ENCODE data around the gene THOC2. TPM values are rescaled to one million over a fixed set of nuclear protein-coding genes. Genes with fewer than 3 reads are reported as not detected.

THOC2 gene
- total and polyA plus RNA-seq, 10 of the 15 experiments (the other 5 are each of a cell fraction or from before 2014, with no cell fraction given), result 64.8 to 136 (median 75.1) TPM

GRCh38 chrX:123625477-123625876, 107.4 kb downstream of the THOC2 start (continued):
- no peak for TF ChIP-seq BCL3 (IDR thresholded peaks at IDR 0.05; ENCODE audit: borderline replicate concordance, insufficient read depth, low read depth, low read length, poor library complexity, severe bottlenecking)
- TF ChIP-seq STAT1 (conservative IDR thresholded peaks at IDR 0.05), result no peak

- H3K9me3 ChIP-seq (replicated peaks; ENCODE audit: control insufficient read depth, insufficient read depth, low read length), result no peaks in the 10 kb centered on the region
- in situ Hi-C loops (cut with MboI) (no loop called here), intact Hi-C loops (cut with micrococcal nuclease; ENCODE audit: unreplicated experiment) (no loop called here)
- H3K9ac ChIP-seq (ENCODE audit: control insufficient read depth, insufficient read depth, low read length), result no peak overlapping the region
- CTCF ChIA-PET, result interaction anchor here (0.8 to 1.4 kb wide), 3 partner anchors 9 to 126 kb away, joined by 3 to 4 read pairs (median 4); no protein-coding TSS in a partner anchor
- 67% methylated on average over 1 of the region's 1 CpG for WGBS (ENCODE audit: insufficient coverage, insufficient replicate concordance, low lambda C conversion rate, missing lambda C conversion rate)
- SMC1A ChIA-PET (ENCODE audit: uncharacterized antibody, unreplicated experiment), result interaction anchor here (0.7 to 2.3 kb wide), 2 partner anchors 10 to 161 kb away, joined by 3 to 14 read pairs; no protein-coding TSS in a partner anchor
- DNase-seq (ENCODE audit: low read depth, low spot score) (no peak), FAIRE-seq (no peak), ATAC-seq (no peak)
- no peaks in the 10 kb centered on the region for H3K27me3 ChIP-seq (replicated peaks in 1 of 2; ENCODE audit: control insufficient read depth in 2 of 2, insufficient read depth in 2 of 2, low read length in 1 of 2)
- H3K79me2 ChIP-seq (ENCODE audit: control insufficient read depth, insufficient read depth, low read length), result no peaks in the 10 kb centered on the region
- H3K4me3 ChIP-seq, result no peak overlapping the region
- H2AFZ ChIP-seq (ENCODE audit: control insufficient read depth, low read depth, low read length), result no peak overlapping the region
- no peak overlapping the region for H3K27ac ChIP-seq (ENCODE audit: control insufficient read depth, insufficient read depth)
- no TSS peak for BruUV-seq (replicated peaks)
- H3K4me2 ChIP-seq (ENCODE audit: control insufficient read depth, insufficient read depth), result no peak overlapping the region
- no peaks in the 10 kb centered on the region; a peak in 1 of 4 replicates for H3K36me3 ChIP-seq (ENCODE audit: control insufficient read depth in 2 of 2, insufficient read depth in 2 of 2, low read length in 1 of 2)
- no peaks in the 10 kb centered on the region for H4K20me1 ChIP-seq (ENCODE audit: control insufficient read depth, insufficient read depth)
- POLR2A ChIA-PET, result no interaction called here
- H3K4me1 ChIP-seq (ENCODE audit: control insufficient read depth, insufficient read depth, low read length), result no peaks in the 10 kb centered on the region
- RAD21 ChIA-PET (ENCODE audit: unreplicated experiment), result no interaction called here
- no peak for TF ChIP-seq BCL11A (IDR thresholded peaks at IDR 0.05; ENCODE audit: low read depth, low read length)
- no peak for TF ChIP-seq SIX5 (IDR thresholded peaks at IDR 0.05; ENCODE audit: low read depth, low read length, severe bottlenecking)
- no peak for TF ChIP-seq HCFC1 (IDR thresholded peaks at IDR 0.05; ENCODE audit: low read length)
- no peak for TF ChIP-seq DPF2 (IDR thresholded peaks at IDR 0.05)
- no peak for TF ChIP-seq ZSCAN29 (IDR thresholded peaks at IDR 0.05)
- no peak for TF ChIP-seq CBX3 (IDR thresholded peaks at IDR 0.05; ENCODE audit: borderline replicate concordance, low read depth)
- TF ChIP-seq CREB1 (IDR thresholded peaks at IDR 0.05; ENCODE audit: low read depth), result no peak
- TF ChIP-seq PKNOX1 (IDR thresholded peaks at IDR 0.05), result no peak
- no peak for TF ChIP-seq RAD51 (IDR thresholded peaks at IDR 0.05)
- TF ChIP-seq CHD4 (IDR thresholded peaks at IDR 0.05), result no peak
- no peak for TF ChIP-seq BMI1 (IDR thresholded peaks at IDR 0.05; ENCODE audit: borderline replicate concordance)
- TF ChIP-seq PRDM15 (CRISPR knock-in tag; IDR thresholded peaks at IDR 0.05), result no peak
- no peak for TF ChIP-seq SMAD5 (IDR thresholded peaks at IDR 0.05; ENCODE audit: low read depth)
- no peak for TF ChIP-seq MTA2 (IDR thresholded peaks at IDR 0.05; ENCODE audit: low read depth)
- TF ChIP-seq FOXK2 (IDR thresholded peaks at IDR 0.05), result no peak
- TF ChIP-seq SUZ12 (IDR thresholded peaks at IDR 0.05; ENCODE audit: unreplicated experiment), result no peak
- TF ChIP-seq IRF3 (IDR thresholded peaks at IDR 0.05), result no peak
Measured at GRCh38 chrX:123617007-123617406, 115.8 kb downstream of the THOC2 start.

Data from GM12878 (cell line).